Peyer's patch (tissue), 4 donors: ENCODE data around the gene LCN10.

Experiments used
- POLR2A ChIP-seq, 2 donors: fragments of 450-650 bp; IDR thresholded peaks; one replicate each; pipeline ENCODE4 v1.5.1; 2017; ENCODE audit warnings: antibody characterized with exemption in 2 of 2, mild to moderate bottlenecking in 2 of 2, moderate library complexity in 2 of 2
- TF ChIP-seq, protein P1 (sequence below), 6 experiments: fragments of 450-650 bp in 4 of 6; fragments of 200-600 bp in 2 of 6; sonication (generic) in 1 of 6; IDR thresholded peaks; one replicate each; pipeline ENCODE4 v1.5.1; 2017 to 2019; ENCODE audit warnings: antibody characterized with exemption in 6 of 6, mild to moderate bottlenecking in 3 of 6, moderate library complexity in 1 of 6

DNA sequence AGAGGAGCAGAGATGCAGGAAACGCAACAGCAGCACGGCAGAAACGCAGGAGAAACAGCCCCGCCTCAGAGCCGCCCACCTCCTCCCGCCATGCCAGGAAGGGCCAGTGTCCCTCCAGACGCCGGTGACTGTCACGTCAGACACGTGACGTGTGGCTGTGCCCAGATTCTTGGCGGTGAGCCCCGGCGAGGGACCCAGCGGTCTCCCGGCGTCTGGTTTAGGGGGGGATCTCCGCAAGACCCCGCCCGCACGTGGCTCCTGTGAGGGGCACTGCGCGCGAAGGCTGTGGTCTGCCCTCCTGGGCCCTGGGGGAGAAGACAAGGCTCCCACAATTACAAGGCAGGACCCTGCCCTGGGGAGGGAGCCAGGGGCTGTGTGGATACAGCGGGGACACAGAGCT lies 17.7 kb upstream of the LCN10 start:
- TF ChIP-seq, protein P1, sequence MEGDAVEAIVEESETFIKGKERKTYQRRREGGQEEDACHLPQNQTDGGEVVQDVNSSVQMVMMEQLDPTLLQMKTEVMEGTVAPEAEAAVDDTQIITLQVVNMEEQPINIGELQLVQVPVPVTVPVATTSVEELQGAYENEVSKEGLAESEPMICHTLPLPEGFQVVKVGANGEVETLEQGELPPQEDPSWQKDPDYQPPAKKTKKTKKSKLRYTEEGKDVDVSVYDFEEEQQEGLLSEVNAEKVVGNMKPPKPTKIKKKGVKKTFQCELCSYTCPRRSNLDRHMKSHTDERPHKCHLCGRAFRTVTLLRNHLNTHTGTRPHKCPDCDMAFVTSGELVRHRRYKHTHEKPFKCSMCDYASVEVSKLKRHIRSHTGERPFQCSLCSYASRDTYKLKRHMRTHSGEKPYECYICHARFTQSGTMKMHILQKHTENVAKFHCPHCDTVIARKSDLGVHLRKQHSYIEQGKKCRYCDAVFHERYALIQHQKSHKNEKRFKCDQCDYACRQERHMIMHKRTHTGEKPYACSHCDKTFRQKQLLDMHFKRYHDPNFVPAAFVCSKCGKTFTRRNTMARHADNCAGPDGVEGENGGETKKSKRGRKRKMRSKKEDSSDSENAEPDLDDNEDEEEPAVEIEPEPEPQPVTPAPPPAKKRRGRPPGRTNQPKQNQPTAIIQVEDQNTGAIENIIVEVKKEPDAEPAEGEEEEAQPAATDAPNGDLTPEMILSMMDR (IDR thresholded peaks at IDR 0.05), result no peak
- TF ChIP-seq POLR2A (IDR thresholded peaks at IDR 0.05), result no peak
